ENCODE data around the gene IFI27.

- TF ChIP-seq SMARCB1 (IDR thresholded peaks at IDR 0.05; ENCODE audit: insufficient read length, low read depth) (no peak), CTCF (IDR thresholded peaks at IDR 0.05 in 2 of 3, conservative IDR thresholded peaks at IDR 0.05 in 1 of 3; ENCODE audit: insufficient read depth in 2 of 3, low read depth in 1 of 3, low read length in 3 of 3) (no peak), BRF2 (IDR thresholded peaks at IDR 0.05; ENCODE audit: borderline replicate concordance, insufficient read depth, insufficient read length) (no peak), EZH2 (IDR thresholded peaks at IDR 0.05; ENCODE audit: borderline replicate concordance, low read depth, low read length) (no peak), HMG20B (CRISPR knock-in tag; IDR thresholded peaks at IDR 0.05) (no peak), EP300 (IDR thresholded peaks at IDR 0.05; ENCODE audit: low read length) (no peak), GATAD2B (IDR thresholded peaks at IDR 0.05; ENCODE audit: borderline replicate concordance) (no peak)
Measured at GRCh38 chr14:94162466-94162865, 51.9 kb downstream of the IFI27 start.
